Neuron (in vitro differentiated cells): ENCODE measurements around the gene TTYH1.
"Not testable (repeated sequence)": the region's sequence is repeated elsewhere in the genome, so short reads cannot be mapped to it uniquely, and the experiment has no call there.

ENCODE experiments used
- H2AFZ ChIP-seq: one replicate; pipeline ENCODE4 v1.6.1; 2013; ENCODE audit warnings: low read depth, mild to moderate bottlenecking, inconsistent platforms, low read length, moderate library complexity
- H3K27me3 ChIP-seq: one replicate; pipeline ENCODE4 v1.6.1; 2013; ENCODE audit warnings: low read length; ENCODE audit not compliant: insufficient read depth
- H3K36me3 ChIP-seq: one replicate; pipeline ENCODE4 v1.6.1; 2013; ENCODE audit warnings: low read length; ENCODE audit not compliant: insufficient read depth
- H3K4me1 ChIP-seq: one replicate; pipeline ENCODE4 v1.6.1; 2013; ENCODE audit warnings: low read length; ENCODE audit not compliant: insufficient read depth
- H3K4me3 ChIP-seq: 2 replicates; pipeline ENCODE4 v1.5.1; 2013; ENCODE audit warnings: mild to moderate bottlenecking, low read length, moderate library complexity
- H3K9me3 ChIP-seq: one replicate; pipeline ENCODE4 v1.6.1; 2013; ENCODE audit warnings: low read length

TTYH1 gene

DNA sequence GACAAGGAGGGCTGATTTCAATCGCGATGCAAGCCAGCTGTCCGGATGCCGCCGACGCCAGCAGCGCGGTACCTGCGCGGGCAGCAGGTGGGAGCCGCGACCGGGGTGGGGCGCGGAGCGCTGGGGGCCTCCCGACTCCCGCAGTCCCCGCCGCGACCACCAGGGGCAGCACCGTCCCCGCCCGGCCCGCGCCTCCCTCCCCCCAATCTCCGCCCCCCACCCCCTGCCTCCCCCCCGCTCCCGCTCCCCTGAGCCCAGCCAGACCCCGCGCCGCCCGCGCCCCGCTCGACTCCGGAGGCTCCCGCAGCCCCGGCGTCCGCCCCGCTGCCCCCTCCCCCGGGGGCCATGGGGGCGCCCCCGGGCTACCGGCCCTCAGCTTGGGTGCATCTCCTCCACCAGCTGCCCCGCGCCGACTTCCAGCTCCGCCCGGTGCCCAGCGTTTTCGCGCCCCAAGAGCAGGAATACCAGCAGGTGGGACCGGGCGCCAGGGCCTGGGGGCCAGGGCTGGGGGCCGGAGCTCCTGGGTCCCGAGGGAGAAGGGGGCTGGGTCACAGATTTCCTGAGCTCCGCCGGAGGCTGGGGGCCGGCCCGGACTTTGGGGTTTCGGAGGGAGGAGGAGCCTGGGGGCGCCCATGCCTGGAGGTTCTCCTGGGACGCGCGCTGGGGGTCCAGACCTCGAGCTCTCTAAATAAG is at the start of gene TTYH1:
TSS of gene TTYH1 (plus strand) at position 257 of the 693 bp plus-strand sequence. CDS start at position 346, 89 bp downstream.
- Histone ChIP-seq H3K27me3 (peaks cover 3% of the 10 kb centered on the region), H2AFZ (no peak within 1 kb of the TSS), H3K4me1 (peaks cover 39% of the 10 kb centered on the region), H3K36me3 (peaks cover 22% of the 10 kb centered on the region), H3K4me3 (peak within 1 kb of the TSS; percentile 73), H3K9me3 (no peaks in the 10 kb centered on the region)

DNA sequence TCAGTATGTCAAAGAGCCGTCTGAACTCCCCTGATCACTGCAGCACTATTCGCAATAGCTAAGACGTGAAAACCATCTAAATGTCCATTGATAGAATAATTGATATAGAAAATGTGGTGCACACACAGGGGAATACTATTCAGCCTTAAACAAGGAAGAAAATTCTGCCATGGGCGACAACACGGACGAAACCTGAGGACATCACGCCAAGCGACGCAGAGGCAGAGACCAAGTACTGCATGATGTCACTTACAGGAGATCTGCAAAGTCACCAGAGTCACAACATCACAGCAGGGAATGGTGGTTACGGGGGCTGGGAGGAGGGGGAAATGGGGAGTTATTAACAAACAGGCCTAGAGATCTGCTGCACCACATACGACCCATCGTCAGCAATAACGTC is 49.5 kb upstream of the TTYH1 start:
- not testable (repeated sequence) for H3K4me1 ChIP-seq, H2AFZ ChIP-seq, H3K36me3 ChIP-seq, H3K27me3 ChIP-seq, H3K9me3 ChIP-seq, H3K4me3 ChIP-seq

DNA sequence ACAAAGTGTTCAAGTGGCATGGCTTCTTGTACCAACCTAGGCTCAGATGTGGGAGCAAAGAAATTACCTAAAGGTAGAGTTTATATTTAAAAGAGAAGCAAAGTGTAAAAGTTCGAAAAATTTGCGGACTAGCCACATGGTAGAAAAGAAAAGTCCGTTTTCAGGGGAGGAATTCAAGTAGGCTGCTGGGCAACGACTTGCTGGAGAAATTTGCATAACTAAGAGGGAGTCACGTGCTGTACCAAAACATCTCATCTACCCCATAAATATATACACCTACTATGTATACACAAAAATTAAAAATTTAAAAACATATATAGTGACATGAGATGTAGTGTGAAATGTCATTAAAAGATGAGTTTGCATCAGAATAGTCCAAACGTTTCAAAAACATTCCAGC is 48.5 kb upstream of the TTYH1 start:
- no peaks in the 10 kb centered on the region for H3K27me3 ChIP-seq
- H3K9me3 ChIP-seq = no peaks in the 10 kb centered on the region
- H3K4me1 ChIP-seq = no peaks in the 10 kb centered on the region
- no peaks in the 10 kb centered on the region for H3K36me3 ChIP-seq
- no peak overlapping the region for H2AFZ ChIP-seq
- no peak overlapping the region for H3K4me3 ChIP-seq

DNA sequence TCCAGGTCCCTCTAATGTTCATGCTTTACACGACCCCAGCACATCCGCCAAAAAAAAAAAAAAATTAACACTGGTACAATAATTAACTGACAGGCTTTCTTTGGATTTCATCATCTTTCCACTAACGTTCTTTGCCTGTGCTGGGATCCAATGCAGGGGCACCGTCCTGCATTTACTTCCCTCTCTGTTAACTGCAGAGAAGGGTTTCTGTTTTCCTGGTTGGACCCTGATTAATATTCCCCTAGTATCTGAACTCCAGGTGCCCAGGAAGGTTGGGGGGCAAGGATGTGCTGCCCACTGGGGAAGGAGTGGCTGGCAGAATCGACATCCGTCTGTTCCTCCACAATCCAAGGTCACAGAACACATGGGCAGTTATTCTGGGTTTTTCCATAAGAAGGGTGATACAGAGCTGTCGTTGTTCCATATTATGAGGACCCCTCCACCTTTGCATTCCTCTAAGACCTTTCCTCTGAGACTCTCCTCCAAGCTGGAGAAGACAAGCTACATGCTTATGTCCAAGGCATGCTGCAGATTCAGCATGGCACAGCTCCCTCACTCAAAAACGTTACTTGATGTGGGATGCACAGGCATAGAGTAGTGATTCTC is 46.1 kb upstream of the TTYH1 start:
- Histone ChIP-seq H3K27me3 (no peaks in the 10 kb centered on the region), H2AFZ (no peak overlapping the region), H3K4me3 (no peak overlapping the region), H3K4me1 (no peaks in the 10 kb centered on the region), H3K36me3 (no peaks in the 10 kb centered on the region), H3K9me3 (no peaks in the 10 kb centered on the region)

DNA sequence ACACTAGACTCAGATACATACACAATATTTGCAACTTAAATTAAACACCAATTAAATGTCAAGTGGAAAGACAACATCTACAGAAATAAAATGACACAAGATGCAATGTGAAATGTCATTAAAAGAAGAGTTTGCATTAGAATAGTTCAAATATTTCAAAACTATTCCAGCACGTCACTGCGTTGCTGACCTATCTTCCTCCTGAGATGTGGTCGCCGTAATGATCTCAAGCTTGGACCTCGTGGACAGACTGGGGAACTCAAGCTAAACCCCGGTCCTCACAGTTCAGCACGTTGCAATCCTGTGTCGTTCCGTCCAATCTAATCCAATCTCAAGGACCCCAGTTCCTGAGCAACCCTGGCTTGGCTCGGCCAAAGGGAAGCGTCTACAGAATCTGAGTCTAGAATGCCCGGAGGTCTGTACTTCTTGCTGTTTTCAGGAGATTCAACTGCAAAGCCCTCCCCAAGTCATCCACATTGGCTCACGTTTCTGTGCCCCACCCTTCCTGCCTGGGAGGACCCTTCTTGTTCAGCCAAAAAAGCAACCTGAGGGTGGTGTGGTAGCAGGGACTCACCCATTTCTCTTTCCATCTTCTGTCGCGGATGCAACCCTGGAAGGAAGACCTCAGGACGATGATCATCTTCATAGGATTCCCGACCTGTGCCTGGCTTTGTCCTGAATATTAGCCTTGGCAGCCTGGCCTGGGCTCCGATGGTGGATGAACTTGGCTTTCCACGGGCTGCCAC is 45.4 kb upstream of the TTYH1 start:
- H3K36me3 ChIP-seq, H3K4me1 ChIP-seq, H3K27me3 ChIP-seq, H2AFZ ChIP-seq, H3K9me3 ChIP-seq, H3K4me3 ChIP-seq: not testable (repeated sequence)

DNA sequence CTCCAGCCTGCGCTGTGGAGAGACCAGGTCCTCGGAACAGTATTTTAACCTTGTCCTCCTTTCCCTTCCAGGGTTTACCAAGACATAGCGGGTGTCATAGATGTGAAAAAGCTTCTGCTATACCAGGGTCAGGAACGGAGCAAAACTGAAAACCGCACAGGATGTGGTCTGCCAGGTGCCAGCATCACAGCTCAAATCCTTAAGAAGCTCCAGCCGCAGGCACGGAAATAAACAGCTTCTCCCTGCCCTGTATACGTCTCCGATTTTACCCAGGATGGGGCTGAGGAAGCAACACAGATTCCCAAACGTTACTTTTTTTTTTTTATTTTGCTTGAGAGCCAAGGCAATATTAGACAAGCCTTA is 44.8 kb upstream of the TTYH1 start:
- H3K36me3 ChIP-seq, H3K4me1 ChIP-seq, H3K9me3 ChIP-seq, H3K27me3 ChIP-seq, H3K4me3 ChIP-seq, H2AFZ ChIP-seq: not testable (repeated sequence)

DNA sequence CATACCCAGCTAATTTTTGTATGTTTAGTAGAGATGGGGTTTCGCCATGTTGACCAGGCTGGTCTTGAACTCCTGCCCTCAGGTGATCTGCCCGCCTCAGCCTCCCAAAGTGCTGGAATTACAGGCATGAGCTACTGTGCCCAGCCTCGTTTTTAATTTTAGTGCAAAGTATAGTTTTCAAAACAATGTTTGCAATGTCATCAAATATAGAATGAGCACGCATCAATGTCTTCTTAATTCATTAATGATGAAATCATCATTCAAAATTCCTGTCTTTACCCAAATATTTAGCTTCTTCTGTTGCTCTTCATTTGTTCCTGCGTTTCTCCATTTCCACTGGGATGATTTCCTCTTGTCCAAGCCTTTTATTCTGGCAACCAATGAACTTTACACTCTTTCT is 43.8 kb upstream of the TTYH1 start:
- not testable (repeated sequence) for H2AFZ ChIP-seq, H3K4me3 ChIP-seq, H3K36me3 ChIP-seq, H3K27me3 ChIP-seq, H3K9me3 ChIP-seq, H3K4me1 ChIP-seq

DNA sequence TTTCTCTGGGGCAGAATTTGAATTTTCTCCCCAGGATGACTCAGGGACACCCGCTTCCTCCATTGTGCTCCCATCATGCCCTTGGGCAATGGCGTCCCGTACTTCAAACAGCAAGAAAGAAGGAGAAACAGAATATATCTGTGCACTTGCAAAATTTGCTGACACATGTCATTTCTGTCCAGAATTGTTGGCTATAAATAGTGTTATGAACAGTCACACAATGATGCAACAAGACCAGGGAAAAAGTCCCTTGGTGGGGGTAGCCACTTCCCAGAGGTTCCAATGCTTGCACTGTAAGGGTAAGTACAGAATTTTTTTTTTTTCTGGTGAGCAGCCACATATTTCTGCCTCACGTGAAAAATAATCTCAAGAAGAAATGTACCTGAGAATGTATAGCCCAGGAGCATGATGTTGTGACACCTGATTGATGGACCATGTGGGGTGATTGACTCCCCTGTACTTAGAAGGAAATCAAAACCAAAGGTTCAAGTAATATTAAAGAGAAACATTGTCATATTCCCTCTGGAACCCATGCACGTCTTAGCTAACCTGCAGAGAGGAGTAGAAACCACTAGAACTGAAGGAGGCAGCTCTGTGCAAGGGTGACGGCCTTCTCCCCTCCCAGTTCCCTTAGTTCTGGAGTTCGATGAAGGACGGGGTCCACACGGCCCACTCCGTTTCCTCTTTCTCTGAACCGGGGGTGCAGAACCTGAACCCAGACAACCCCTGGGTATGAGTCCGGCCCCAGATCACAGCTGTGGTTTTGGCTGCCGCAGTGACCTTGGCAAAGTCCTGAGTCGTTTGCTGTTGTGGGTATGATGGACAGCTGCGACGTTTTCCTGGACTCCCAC is 41.3 kb upstream of the TTYH1 start:
- Histone ChIP-seq H3K36me3 (no peaks in the 10 kb centered on the region), H3K27me3 (no peaks in the 10 kb centered on the region), H3K4me1 (no peaks in the 10 kb centered on the region), H3K4me3 (no peak overlapping the region), H3K9me3 (no peaks in the 10 kb centered on the region), H2AFZ (no peak overlapping the region)

DNA sequence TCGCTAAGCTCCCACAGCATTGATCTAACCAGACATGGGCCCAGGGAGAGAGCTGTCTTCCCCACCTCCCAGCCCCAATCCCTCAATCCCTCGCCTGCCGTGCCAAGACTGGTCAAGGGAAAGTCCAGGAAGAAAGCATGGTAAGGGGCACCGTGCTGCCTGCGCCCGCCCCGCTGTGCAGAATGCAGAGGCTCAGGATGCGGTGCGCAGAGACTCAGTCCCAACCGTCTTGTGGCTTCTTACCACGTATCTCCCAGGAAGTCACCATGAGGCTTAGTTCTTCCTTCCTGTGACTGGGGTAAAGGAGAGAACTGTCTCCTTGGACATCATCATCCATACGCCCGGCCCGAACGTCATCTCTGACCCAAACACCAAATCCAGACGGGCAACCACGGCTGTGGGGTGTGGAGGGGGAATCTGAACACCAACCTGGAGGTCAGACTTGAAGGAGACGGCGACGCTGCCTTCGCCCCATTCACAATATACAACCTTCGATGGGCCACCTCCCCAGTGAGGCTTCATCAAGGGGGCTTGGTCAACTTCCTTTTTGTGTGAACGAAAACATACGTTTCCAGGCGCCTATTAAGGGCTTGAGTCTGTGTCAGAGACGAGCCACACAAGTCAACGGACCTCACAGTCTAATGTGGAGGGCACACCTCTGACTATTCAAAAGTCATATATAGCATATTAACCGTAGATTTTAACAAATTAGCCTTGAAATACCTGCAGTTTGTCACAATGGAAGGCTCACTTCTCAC is 39.9 kb upstream of the TTYH1 start:
- not testable (repeated sequence) for H2AFZ ChIP-seq, H3K4me1 ChIP-seq, H3K9me3 ChIP-seq, H3K27me3 ChIP-seq, H3K36me3 ChIP-seq, H3K4me3 ChIP-seq

DNA sequence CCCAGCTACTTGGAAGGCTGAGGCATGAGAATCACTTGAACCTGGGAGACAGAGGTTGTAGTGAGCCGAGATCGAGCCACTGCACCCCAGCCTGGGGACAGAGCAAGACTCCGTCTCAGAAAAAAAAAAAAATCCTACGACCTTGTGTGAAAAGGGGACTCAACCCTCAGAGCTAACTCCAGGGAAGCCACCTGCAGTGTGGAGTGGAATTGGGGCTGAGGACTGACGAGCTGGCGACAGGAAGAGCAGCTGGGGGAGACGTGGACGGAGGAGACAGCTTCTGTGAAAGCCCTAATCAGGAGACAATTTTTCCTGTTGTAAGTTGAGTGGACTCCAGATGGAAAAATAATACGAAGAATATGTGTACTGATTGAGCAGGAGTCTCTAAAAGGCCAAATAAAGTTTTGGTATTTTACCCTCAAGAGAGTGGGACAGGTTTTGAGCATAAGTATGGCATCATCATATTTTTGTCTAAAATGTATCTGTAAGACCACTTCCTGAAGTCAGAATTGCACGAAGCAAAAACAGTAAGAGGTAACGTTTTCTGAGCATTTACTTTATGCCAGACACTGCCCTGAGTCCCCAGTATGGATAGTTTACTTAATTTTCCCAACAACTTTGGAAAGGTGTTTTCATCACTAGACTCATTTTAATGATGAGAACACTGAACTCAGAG is 38.5 kb upstream of the TTYH1 start:
- no peak overlapping the region for H3K4me3 ChIP-seq
- no peaks in the 10 kb centered on the region for H3K36me3 ChIP-seq
- H3K4me1 ChIP-seq = no peaks in the 10 kb centered on the region
- H2AFZ ChIP-seq = no peak overlapping the region
- H3K9me3 ChIP-seq = peaks cover 3% of the 10 kb centered on the region
- no peaks in the 10 kb centered on the region for H3K27me3 ChIP-seq

DNA sequence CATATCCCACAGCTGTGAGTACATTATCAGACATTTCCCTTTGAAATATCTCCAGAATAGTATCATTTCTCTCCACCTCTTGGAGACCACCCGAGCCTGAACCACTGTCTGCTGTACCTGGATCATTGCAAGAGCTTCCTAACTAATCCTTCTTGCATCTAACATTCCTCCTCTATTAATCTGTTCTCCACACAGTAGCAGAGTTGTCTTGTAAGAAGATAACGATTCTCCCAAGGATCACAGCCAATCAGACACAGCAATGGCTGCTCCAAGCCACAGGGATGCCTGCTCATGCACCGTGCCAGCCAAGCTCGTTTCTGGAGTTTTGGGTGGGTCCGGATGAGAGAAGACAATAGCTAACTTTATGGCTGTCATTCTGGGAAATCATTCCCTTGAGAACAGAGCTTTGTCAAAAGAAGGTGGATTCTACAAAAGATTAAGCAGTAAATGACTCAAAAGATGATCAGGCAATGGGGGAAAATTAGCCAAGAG is 36.0 kb upstream of the TTYH1 start:
- Histone ChIP-seq H3K4me1 (no peaks in the 10 kb centered on the region), H3K4me3 (no peak overlapping the region), H3K27me3 (no peaks in the 10 kb centered on the region), H2AFZ (no peak overlapping the region), H3K9me3 (peaks cover 3% of the 10 kb centered on the region), H3K36me3 (no peaks in the 10 kb centered on the region)

DNA sequence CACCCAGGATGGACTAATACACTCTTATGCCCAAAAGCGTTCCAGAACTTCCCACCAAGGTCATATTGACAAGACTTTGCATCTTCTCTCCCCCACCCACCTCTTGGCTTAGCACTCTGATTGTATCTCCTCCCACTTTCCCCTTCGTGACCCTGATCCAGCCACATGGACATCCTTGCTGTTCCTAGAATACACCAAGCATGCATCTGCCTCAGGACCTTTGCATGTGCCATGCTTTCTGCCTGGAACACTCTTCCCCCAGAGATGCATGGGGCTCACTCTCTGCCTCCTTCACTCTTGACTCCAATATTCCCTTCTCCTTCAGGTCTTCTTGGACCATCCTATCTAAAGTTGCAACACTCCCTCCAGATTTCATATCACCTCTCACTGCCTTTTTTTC is 34.4 kb upstream of the TTYH1 start:
- Histone ChIP-seq H2AFZ (no peak overlapping the region), H3K4me3 (no peak overlapping the region), H3K36me3 (no peaks in the 10 kb centered on the region), H3K4me1 (no peaks in the 10 kb centered on the region), H3K9me3 (peaks cover 3% of the 10 kb centered on the region), H3K27me3 (no peaks in the 10 kb centered on the region)
